ENCODE data around the gene RGPD3.
"Not testable (repeated sequence)": the region's sequence is repeated elsewhere in the genome, so short reads cannot be mapped to it uniquely, and the experiment has no call there.

The RGPD3 gene

DNA sequence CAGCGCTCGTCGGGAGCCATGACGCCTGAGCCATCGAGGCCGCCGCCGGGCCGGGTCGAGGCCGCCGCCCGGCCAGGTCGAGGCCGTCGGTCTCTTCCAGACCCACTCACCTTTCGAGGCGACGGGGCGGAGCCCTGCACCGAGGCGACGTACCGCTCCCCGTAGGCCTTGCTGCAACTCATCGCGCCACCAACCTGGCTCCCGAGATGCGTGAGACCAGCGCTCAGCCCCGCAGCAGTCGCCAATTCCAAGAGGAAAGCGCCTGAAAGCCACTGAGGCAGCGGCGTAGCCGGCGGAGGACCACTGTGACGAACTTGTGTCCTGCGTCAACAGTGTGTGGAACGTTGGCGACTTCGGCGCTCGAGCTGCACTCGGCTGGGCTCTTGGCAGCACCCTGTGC lies at the start of gene RGPD3:
RGPD3 (minus strand) TSS at position 307 of the 400 bp plus-strand sequence; CDS start at position 182, 125 bp downstream.
- not testable (repeated sequence) for DNase-seq (ENCODE audit: low read depth)

DNA sequence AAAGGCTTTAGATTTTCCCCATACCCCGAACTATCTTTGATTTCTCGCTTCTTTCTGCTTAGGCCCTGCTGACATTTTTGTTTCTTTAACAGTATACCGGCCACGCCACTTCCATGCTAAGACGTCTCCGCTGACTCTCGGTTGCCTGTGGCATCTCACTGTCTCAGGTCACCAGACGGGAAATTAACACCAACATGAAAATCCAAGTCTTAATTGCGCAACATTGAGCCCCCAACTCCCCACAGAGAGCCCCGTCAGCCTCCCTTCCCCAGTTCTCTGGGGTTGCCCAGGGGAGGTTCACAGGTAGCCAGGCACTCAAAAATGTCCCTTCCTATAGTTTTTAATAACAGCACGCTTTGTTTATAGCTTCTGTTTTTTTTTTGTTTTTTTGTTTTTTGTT lies 49.1 kb upstream of the RGPD3 start:
- no peak for DNase-seq (ENCODE audit: low read depth)

DNA sequence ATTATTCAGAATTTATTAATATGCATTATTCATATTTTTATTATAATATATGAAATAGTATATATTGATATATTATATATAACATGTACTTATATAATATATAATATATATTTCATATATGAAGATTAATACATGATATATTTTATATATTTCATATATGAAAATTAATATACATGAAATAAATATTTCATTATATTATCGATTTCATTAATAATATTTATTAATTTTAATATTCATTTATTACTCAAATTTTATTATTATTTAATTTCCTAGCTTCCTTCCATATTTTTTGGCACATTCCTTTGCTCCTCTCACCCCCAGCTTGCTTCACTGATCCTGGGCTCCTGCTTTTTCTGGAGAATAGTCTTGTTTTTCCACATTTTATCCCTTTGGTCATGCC lies 48.7 kb upstream of the RGPD3 start:
- DNase-seq (ENCODE audit: low read depth), result no peak

DNA sequence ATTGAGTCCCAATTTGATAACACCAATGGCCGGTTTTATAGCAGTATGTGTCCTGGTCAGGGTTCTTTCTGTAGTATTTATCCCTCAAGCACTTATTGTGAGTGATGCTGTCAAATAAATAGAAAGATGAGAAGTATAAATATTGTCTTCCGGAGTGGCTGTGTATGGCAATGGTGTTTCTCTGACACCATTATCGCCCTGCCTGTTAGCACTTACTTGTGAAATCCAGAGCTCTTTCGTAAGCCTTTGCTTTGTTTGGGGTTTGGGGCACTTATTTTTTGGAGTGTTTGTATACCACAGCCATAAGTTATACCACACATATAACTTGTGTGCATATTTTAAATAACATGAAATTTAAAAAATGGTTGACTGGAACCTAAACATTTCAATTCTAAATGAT lies 48.2 kb upstream of the RGPD3 start:
- DNase-seq (ENCODE audit: low read depth), result no peak

DNA sequence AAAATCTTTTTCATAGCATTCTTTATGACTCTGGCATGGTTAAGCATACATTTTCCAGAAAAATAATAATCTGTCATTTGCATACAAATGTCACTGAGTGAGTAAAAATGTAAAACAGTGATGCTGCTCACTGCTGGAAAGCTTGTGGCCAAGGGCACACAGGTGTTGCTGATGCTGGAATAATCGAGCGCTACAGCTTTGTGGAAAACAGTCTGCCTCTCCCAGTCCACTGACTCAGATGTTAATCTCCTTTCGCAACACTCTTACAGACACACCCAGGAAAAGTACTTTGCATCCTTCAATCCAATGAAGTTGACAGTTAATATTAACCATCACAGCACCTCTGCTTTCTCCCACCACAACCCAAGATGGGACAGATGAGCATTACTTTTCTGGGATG lies 46.6 kb upstream of the RGPD3 start:
- DNase-seq (ENCODE audit: low read depth), result not testable (repeated sequence)

DNA sequence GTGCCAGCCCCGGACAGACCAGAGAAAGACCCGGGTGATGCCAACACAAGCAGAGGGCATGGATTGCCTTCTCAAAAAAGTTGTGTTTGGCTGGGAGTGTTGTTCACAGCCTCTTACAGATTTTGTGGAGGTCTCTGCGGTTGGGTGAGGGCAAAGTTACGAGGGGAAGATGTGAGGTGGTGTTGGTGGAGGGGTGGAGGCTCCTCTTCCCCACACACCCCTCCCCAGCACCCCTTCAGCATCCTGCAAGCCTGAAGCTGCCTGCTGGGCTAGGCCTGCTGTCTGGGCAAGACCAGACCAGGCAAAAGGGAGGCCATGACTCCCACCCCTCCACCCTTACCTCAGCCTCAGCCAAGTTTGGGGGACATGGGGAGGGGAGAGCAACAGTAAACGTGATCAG lies 45.2 kb upstream of the RGPD3 start:
- DNase-seq (ENCODE audit: low read depth), result not testable (repeated sequence)

DNA sequence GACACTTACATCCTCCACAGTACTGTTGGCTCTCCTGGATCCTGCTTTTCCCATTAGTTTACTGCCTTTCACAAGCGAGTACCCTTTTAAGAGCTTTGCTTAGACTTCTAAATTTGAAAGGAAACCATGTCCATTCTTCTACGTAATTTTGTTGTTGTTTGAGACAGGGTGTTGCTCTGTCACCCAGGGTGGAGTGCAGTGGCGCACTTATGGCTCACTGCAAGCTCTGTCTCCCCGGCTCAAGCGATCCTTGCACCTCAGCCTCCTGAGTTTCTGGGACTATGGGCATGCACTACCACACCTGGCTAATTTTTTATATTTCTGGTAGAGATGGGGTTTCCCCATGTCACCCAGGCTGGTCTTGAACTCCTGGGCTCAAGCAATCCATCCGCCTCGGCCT lies 43.7 kb upstream of the RGPD3 start:
- not testable (repeated sequence) for DNase-seq (ENCODE audit: low read depth)

DNA sequence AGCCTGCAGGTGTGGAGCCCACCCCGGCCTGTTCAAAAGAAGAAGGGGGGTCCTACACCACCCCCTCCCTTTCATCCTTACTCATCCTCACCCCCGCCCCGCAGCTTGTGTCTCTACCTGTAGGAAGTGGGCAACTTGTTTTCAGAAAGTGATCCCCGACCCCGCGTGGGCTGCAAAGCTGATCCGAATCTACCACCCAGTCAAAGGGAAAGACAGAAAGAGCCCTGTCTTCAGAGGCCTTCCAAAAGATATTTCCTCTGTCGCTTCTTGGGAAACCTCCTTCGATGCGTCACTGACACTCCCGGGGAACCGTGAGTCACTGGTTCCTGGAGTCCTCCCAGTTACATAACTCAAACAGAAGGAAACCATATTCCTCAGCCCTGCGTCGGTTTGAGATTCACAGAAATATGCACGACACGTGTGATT lies 43.3 kb upstream of the RGPD3 start:
- peak; percentile 65 for DNase-seq (ENCODE audit: low read depth)

DNA sequence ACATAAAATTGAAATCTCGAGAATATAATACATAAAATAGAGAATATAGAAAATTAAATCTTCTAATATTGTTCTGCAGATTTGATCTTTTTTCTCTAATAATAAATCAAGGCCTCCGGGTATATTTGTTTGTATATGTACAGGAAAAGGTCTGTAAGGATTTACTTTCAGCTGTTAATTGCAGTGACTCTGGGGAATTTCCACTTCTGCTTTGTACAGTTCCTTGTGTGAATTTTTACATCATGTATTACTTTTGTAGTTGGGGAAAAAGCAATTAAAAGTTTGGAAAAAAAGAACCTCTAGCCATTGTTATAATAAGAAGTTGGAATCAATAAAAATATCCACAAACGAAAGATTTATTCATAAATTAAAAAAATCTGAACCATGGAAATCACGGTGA lies 42.6 kb upstream of the RGPD3 start:
- not testable (repeated sequence) for DNase-seq (ENCODE audit: low read depth)

DNA sequence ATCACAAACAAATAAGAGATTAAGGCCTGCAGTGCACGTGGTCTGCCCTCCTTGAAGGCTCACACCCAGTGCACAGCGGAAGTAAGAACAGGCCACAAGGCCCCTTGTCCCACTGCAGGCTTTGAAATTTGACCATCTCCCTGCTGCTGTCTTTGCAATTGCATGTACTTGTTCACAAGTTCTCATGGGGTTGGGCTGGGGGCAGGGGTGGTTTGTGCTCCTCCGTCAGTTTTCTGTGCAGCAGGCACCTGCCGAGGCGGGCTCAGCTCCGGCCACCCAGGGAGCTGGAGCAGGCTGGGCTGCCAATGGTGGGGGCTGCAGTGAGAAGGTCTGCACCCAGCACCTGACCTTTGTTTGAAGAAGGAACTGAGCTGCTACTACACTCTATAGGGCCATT lies 41.2 kb upstream of the RGPD3 start:
- not testable (repeated sequence) for DNase-seq (ENCODE audit: low read depth)

DNA sequence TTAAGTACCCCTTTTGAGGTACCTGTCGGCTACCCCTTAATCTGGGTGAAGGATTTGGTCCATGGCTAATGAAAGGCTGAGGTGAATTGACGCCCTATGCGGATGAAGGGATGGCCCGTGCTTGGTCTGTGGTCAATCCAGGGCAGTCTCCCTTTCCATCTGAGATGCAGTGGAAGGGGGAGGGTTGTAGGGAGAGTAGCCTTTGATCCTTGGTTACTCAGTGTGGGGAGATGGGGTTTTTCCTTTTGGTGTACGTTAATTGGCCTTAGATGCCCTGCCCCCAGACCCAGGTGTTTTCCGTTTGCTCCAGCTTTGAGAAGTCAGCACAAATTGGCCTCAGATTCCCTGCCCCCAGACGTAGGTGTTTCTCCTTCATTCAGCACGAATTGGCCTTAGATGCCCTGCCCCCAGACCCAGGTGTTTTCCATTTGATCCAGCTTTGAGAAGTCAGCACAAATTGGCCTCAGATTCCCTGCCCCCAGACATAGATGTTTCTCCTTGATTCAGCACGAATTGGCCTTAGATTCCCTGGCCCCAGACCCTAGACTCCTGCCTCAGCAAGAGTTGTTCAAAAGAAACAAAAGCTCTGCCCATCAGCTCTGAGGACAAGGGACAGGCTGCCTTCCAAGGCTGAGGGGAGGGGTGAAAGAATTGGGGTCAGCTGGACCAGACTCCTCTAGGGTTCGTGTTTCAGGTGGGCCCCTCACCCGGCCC lies 40.6 kb upstream of the RGPD3 start:
- not testable (repeated sequence) for DNase-seq (ENCODE audit: low read depth)

DNA sequence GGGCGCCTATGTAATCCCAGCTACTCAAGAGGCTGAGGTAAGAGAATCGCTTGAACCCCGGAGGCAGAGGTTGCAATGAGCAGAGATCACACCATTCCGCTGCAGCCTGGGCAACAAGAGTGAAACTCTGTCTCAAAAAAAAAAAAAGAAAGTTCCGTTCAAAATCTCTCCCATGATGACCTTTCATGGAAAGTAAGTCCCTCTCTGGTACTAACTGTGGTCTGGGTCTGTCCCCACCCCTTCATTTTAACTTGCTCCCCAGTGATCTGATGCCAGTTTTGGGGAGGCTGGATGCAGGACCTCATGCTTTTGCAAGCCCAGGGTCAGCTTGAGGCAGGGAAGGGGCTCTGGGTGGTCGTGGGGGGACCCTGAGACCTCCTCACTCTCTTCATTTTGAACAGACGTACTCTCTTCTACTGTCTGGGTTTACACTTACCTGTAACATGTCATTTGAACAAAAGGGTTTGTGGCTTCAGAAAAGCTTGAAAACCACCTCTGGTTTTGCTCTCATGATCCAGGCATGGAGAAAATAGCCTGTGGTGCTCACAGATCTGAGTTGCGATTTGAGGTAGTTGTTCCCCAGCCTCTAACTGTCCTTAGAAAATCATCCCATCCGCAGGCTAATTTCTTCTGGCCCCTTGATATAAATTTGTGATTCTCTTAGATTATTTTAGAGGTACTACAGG lies 37.9 kb upstream of the RGPD3 start:
- not testable (repeated sequence) for DNase-seq (ENCODE audit: low read depth)

DNA sequence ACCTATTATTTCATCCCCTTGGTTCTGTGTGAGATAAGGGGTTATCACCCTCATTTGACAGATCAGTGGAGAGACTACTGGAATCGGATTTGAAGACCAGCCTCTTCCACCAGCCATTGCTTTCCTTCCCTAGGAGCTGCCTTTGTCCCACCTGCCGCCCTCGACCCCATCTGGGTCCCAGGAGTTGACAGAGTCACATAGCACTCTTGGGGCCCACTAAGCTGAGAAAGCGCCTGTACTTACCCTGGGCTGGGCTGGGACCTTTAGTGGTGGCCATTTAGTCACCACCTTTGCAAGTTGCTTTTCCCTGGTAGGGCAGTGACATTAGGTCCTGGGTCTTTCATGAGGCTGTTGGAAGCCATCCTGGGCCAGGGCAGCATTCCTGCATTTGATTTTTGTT lies 36.6 kb upstream of the RGPD3 start:
- DNase-seq (ENCODE audit: low read depth), result not testable (repeated sequence)

DNA sequence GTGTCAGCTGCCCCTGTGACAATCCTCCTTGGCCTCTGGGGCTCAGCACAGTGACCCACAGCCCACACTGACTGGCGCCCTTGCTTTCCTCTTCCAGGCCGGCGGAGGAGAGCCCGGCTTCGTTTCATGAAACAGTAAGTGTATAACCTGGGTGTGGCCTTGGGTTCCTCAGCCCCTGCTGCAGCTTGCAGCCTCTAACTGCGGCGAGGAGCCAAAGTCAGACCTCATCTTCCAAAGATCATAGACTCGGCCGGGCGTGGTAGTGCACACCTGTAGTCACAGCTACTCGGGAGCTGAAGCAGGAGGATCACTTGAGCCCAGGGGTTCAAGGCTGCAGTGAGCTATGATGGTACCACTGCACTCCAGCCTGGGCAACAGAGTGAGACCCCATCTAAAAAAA lies 36.0 kb upstream of the RGPD3 start:
- not testable (repeated sequence) for DNase-seq (ENCODE audit: low read depth)

DNA sequence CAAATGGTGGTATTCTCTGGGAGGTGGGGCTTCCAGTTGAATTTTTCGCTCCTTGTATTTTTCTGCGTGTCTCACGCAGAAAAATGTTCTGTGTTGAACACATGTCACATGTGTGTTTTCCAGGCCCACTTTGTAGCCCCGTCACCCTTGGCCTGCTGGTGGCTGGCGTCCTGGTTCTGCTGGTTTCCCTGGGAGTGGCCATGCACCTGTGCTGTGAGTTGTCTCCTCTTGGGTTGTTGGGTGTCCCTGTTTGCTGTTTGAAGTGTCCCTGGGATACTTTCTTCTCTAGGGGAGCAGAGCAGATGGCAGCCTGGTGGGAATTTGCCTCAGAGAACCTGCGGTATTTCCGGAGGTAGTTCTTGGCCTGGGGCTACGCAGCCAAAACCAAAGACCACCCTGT lies 34.1 kb upstream of the RGPD3 start:
- DNase-seq (ENCODE audit: low read depth), result not testable (repeated sequence)

DNA sequence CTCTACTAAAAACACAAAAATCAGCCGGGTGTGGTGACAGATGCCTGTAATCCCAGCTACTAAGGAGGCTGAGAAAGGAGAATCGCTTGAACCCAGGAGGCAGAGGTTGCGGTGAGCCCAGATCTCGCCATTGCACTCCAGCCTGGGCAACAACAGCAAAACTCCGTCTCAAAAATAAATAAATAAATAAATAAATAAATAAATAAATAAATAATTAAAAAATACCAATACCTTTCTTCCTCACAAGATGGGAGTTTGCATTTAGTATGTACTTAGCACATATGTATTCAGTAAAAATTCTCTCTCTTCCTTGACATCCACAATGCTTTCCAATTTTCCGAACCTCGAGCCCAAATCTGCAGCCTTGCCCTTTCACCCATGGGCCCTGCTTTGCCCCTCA lies 32.1 kb upstream of the RGPD3 start:
- DNase-seq (ENCODE audit: low read depth), result not testable (repeated sequence)

DNA sequence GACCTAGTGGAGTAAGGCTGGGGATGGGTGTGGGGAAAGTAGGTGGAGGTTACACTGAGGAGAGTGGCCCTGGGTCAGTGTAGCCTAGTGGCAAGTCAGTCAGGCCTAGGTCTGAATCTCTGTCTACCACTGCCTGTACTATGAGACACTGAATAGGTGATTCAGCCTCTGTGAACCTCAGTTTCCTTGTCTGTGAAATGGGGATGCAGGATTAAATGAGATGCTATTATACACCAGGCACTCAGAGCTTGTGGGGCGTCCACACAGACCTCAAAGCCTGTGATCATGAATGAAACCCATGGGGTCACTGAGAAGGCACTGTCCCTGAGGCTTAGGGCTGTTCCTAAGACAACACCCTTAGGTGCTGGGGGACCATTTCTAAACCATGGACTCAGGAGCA lies 30.3 kb upstream of the RGPD3 start:
- not testable (repeated sequence) for DNase-seq (ENCODE audit: low read depth)

DNA sequence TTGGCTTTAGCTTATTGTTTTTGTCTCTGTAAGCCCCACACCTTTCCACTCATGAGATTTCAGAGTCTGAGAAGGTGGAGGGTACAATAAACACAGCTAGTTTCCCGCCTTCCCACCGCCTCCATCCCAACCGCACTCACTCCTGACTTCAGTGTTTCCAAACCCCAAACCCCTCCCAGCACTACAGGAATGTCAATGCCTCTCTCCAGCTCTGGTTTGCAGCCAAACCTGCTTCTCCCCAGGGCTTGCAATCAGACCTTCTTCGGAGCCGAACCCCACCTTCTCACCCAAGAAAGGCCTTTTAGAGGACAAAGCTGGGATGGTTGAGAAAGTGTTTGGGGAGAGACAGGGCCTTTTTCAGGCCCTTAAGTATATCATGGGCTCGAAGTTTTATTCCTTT lies 24.7 kb upstream of the RGPD3 start:
- not testable (repeated sequence) for DNase-seq (ENCODE audit: low read depth)

DNA sequence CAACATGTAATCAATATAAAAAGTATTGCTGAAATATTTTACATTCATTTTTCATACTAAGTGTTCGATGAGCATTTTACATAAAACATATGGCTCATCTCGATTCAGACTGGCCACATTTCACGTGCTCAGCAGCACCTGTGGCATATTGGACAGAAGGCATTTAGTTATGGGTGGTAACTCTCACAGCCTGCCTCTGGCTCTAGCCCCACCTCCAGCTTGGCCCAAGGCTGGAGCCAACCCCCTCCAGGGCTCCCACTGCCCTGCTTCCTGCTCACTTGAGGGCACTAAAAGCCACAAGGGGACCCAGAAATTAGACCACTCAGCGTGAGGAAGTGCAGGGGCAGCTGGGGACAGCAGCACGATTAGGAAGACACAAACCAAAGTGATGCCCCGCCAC lies 24.2 kb upstream of the RGPD3 start:
- DNase-seq (ENCODE audit: low read depth), result not testable (repeated sequence)

DNA sequence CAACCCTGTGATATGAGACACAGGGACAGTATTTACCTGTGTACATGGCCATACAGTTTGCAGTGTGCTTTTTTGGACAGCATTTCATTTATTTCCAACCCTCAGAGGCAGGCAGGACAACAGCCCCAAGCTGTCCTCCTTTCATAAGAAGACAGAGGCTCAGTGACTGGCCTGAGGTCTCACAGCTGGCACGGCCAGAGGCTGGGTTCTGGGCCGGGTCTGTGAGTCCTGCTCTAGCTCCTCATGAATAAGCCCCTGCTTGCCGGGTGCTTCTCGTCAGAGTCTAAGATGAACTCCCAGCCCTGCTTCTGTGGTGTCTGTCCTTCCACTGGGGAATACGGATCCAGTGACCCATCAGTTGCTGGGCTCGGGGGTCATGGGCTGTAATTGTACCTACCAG lies 21.5 kb upstream of the RGPD3 start:
- not testable (repeated sequence) for DNase-seq (ENCODE audit: low read depth)

DNA sequence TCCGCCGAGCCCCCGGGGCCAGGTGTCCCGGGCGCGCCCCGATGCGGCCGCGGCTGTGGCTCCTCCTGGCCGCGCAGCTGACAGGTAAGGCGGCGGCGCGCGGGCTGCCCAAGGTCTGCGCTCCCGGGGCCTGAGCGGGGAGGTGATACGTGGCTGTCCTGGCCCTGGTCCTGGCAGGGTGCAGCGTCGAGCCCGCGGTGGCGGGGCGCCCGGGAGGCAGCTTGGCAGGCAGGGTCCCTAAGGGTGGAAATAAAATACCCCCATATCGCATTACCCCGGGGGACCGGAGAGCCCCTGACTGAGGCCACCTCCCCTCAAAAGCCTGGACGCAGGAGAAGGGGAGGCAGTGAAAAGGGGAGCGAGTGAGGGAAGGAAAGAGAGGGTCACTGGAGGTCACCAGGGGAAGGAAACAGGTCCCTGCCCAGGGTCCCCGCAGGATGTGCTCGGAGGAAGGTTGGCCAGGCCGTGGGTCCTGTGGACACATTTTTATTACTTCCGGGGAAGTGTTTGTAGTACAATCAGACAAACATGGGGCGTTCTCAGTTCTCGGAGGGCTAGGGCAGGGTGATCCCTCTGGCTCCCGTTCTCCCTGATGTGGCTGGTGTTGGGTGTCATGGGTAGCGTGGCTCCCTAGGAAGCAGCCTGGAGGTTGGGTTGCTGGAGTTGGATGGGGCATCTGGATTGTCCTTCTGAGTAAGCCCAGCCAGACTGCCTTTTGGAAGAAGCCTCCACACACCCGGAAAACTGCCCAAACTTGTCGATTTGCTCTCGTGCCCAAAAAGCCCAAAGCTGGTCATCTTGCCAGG lies 19.4 kb upstream of the RGPD3 start:
- not testable (repeated sequence) for DNase-seq (ENCODE audit: low read depth)

DNA sequence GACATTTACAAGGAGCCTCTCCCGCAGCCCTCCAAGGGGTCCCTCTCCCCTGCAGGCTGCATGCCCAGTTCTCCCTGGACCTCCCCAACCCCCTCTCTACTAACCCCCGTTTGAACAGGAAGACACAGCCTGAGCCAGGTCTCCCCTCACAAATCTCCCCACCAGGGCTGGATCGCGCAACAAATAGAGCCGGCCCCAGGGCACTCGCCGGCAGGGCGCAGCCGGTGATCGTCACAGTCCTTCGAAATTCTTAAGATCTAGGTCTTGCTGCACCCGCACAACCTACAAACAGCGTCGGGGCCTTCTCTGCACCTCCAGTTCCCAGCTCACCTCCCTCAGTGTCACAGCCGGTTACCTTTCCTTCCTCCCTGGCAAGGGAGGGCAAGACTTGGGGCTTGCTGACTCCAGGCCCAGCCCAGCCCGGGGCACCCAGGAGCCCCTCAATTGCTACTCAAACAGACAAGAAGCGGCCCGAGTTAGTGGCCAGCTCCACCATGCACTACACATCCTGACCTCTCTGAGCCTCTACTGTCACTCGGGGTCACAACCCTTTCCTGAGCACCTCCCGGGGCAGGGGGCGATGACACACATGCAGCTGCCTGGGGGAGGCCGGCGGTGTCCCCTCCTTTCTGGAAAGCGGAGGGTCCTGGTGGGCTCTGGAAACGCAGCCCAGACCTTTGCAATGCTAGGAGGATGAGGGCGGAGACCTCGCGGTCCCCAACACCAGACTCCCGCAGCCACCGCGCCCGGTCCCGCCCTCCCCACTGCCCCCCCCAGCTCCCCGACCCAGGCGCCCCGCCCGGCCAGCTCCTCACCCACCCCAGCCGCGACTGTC lies 18.6 kb upstream of the RGPD3 start, which contains the start of gene CD8B2:
CD8B2 (plus strand) TSS at position 814 of the 835 bp plus-strand sequence. CDS start 63 bp downstream, outside the sequence.
- DNase-seq (ENCODE audit: low read depth), result not testable (repeated sequence)
